ENCODE data around the gene HDAC9.

HDAC9 gene

GRCh38 chr7:18858232-18858631, 362.7 kb downstream of the HDAC9 start:
- no peak overlapping the region for H3K27ac ChIP-seq
- no peak for TF ChIP-seq ZFX (IDR thresholded peaks at IDR 0.05)
- TF ChIP-seq, protein P1, sequence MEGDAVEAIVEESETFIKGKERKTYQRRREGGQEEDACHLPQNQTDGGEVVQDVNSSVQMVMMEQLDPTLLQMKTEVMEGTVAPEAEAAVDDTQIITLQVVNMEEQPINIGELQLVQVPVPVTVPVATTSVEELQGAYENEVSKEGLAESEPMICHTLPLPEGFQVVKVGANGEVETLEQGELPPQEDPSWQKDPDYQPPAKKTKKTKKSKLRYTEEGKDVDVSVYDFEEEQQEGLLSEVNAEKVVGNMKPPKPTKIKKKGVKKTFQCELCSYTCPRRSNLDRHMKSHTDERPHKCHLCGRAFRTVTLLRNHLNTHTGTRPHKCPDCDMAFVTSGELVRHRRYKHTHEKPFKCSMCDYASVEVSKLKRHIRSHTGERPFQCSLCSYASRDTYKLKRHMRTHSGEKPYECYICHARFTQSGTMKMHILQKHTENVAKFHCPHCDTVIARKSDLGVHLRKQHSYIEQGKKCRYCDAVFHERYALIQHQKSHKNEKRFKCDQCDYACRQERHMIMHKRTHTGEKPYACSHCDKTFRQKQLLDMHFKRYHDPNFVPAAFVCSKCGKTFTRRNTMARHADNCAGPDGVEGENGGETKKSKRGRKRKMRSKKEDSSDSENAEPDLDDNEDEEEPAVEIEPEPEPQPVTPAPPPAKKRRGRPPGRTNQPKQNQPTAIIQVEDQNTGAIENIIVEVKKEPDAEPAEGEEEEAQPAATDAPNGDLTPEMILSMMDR (conservative IDR thresholded peaks at IDR 0.05): no peak

GRCh38 chr7:18859318-18859717, 363.8 kb downstream of the HDAC9 start:
- no peak for TF ChIP-seq ZFX (IDR thresholded peaks at IDR 0.05)
- H3K27ac ChIP-seq: no peak overlapping the region

GRCh38 chr7:18860221-18860620, 364.7 kb downstream of the HDAC9 start:
- H3K27ac ChIP-seq: no peak overlapping the region
- TF ChIP-seq ZFX (IDR thresholded peaks at IDR 0.05): no peak
- TF ChIP-seq, protein P1 (conservative IDR thresholded peaks at IDR 0.05): no peak

DNA sequence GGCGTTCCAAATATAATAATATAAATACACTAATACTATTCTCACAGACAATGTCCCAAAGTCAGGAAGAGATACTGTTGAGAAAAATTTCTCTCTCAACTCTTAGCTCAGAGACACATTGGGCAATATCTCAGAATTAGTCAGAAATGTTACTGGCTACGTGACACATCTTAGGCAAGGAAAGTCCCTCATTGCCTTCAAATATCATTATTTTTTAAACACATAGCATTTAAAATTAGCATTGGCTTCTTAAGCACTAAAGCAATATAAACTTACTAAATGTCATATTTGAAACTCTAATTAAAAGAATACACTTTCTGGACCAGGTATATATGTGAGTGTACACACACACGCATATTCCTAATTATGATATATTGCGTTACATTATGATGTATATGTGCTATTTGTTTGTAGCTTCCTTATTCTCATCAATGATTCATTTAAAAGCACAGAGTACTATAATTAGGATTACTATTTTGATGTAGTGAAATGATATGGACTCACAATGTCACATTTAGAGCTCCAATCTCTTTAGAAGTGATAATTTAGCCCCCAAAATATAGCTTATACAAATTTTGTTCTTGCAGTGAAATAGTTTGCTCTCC, 366.1 kb downstream of the HDAC9 start:
- no peak overlapping the region for H3K27ac ChIP-seq
- no peak for TF ChIP-seq ZFX (IDR thresholded peaks at IDR 0.05)
- TF ChIP-seq, protein P1 (conservative IDR thresholded peaks at IDR 0.05): no peak

DNA sequence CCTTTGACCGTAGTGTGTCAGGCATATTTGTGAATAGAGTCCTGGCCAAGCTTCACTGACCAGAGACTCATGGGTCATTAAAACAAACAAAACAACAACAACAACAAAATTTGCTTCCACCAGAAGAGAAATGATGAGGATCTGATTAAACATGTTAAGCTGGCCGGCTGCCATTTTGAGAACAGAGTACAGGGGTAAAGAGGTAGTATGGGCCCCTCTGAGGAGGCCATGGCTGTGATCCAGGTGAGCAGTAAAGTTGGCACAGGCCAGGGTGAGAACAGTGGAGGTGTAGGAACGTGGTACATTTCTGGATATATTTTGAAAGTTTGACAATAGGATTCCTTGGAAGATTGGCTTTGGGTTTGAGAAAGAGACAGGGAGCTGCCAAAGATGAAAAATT, 369.4 kb downstream of the HDAC9 start:
- TF ChIP-seq ZFX (IDR thresholded peaks at IDR 0.05): no peak
- TF ChIP-seq, protein P1 (conservative IDR thresholded peaks at IDR 0.05): no peak
- H3K27ac ChIP-seq: no peak overlapping the region

GRCh38 chr7:18866359-18867036, 370.9 kb downstream of the HDAC9 start:
- no peak for TF ChIP-seq ZFX (IDR thresholded peaks at IDR 0.05)
- TF ChIP-seq, protein P1 (conservative IDR thresholded peaks at IDR 0.05): no peak
- H3K27ac ChIP-seq: no peak overlapping the region

DNA sequence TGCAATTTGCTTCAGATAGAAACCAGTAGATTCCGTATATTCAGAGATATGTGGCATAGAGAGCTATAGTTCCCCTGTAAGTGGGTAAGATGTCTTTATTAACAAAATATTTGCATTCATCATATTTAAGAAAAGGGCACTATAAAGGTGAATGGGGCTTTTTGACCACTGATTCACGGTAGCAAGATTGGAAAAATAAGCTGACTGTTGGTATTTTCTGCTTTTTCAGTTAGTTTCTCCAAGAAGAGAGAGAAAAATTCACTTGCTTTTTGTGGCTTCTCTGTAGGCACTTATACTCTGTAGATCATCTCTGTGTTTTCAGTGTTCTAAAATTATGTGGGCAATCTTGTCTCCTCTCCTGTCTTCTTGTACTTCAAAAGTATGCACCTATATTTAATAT, 376.8 kb downstream of the HDAC9 start:
- H3K27ac ChIP-seq: no peak overlapping the region
- TF ChIP-seq, protein P1 (conservative IDR thresholded peaks at IDR 0.05): no peak
- TF ChIP-seq ZFX (IDR thresholded peaks at IDR 0.05): no peak
